OCI-LY1 (cell line): Measurements from ENCODE around the gene FHIT.

ENCODE experiments used
- CTCF ChIP-seq: fragments of 200-600 bp; sonication (generic), shearing (Covaris generic); IDR thresholded peaks from 2 replicates; pipeline ENCODE4 v1.5.1; 2017; ENCODE audit warnings: mild to moderate bottlenecking, antibody characterized with exemption, low read length, moderate library complexity, mixed read lengths
- EZH2 ChIP-seq: fragments of 200-600 bp; sonication (generic), shearing (Covaris generic); IDR thresholded peaks from 2 replicates; pipeline ENCODE4 v1.8.0; 2017; ENCODE audit warnings: borderline replicate concordance, mixed run types, mild to moderate bottlenecking, antibody characterized with exemption, low read length, moderate library complexity, mixed read lengths

- TF ChIP-seq CTCF (no peak), EZH2 (no peak)
These were observed 1430.8 kb downstream of the FHIT start for GRCh38 chr3:59820352-59820934.
